GM23338 (cell line): Measurements from ENCODE around the gene PPTC7.
"Not testable (repeated sequence)": the region's sequence is repeated elsewhere in the genome, so short reads cannot be mapped to it uniquely, and the experiment has no call there.

Experiments
- CTCF ChIP-seq, 2 experiments: fragments of 200-600 bp in 1 of 2; sonication (generic) in 1 of 2; conservative IDR thresholded peaks; 2 replicates each; pipeline versions ENCODE4 v1.5.1 to v1.6.1; 2016 to 2017; ENCODE audit warnings: antibody characterized with exemption in 2 of 2, low read depth in 2 of 2, mild to moderate bottlenecking in 2 of 2, moderate library complexity in 1 of 2
- ETS1 ChIP-seq: IDR thresholded peaks from 2 replicates; pipeline ENCODE4 v1.6.1; 2016; ENCODE audit warnings: antibody characterized with exemption
- EZH2 ChIP-seq: fragments of 200-600 bp; sonication (generic); IDR thresholded peaks from one replicate; pipeline ENCODE4 v1.8.0; 2017; ENCODE audit warnings: antibody characterized with exemption, mild to moderate bottlenecking, low read depth; ENCODE audit not compliant: unreplicated experiment
- EZH2phosphoT487 ChIP-seq: fragments of 200-600 bp; sonication (generic); IDR thresholded peaks from one replicate; pipeline ENCODE4 v1.8.1; 2018; ENCODE audit warnings: antibody characterized with exemption; ENCODE audit not compliant: unreplicated experiment
- POLR2AphosphoS5 ChIP-seq: IDR thresholded peaks from 2 replicates; pipeline ENCODE4 v1.6.1; 2016; ENCODE audit warnings: antibody characterized with exemption, low read depth

GRCh38 chr12:110570798-110571197, 12.3 kb downstream of the PPTC7 start:
- TF ChIP-seq CTCF (conservative IDR thresholded peaks at IDR 0.05; ENCODE audit: low read depth in 2 of 2); EZH2phosphoT487; ETS1; EZH2; POLR2AphosphoS5: not testable (repeated sequence)
